NAMALWA (cell line): ENCODE data around the gene FRRS1L.
A peak's percentile ranks its signal among the peaks of the same experiment; 100 is the strongest.

Experiments used
- DNase-seq: peaks from one replicate; pipeline ENCODE4 v3.0.0-alpha.2; 2015; ENCODE audit warnings: low spot score

The FRRS1L gene

GRCh38 chr9:109176386-109176785, 9.3 kb upstream of the FRRS1L start:
- no peak for DNase-seq

GRCh38 chr9:109172935-109173334, 5.9 kb upstream of the FRRS1L start:
- DNase-seq, result no peak

GRCh38 chr9:109171926-109172325, 4.9 kb upstream of the FRRS1L start:
- no peak for DNase-seq

- DNase-seq, result no peak
These were observed 1.1 kb upstream of the FRRS1L start for GRCh38 chr9:109168170-109168569.

- no peak for DNase-seq
These were observed 667 bp upstream of the FRRS1L start for GRCh38 chr9:109167716-109168115.

- no peak for DNase-seq
These were observed 778 bp downstream of the FRRS1L start for GRCh38 chr9:109166171-109166770.

- peak; percentile 47 for DNase-seq
These were observed 3.0 kb downstream of the FRRS1L start for GRCh38 chr9:109164042-109164441.

- no peak for DNase-seq
These were observed 3.9 kb downstream of the FRRS1L start for GRCh38 chr9:109163194-109163593.

GRCh38 chr9:109162677-109163076, 4.4 kb downstream of the FRRS1L start:
- DNase-seq, result no peak

GRCh38 chr9:109161471-109161870, 5.6 kb downstream of the FRRS1L start:
- DNase-seq, result no peak

GRCh38 chr9:109159583-109159982, 7.5 kb downstream of the FRRS1L start:
- no peak for DNase-seq

- no peak for DNase-seq
These were observed 8.4 kb downstream of the FRRS1L start for GRCh38 chr9:109158651-109159050.

GRCh38 chr9:109156708-109157107, 10.3 kb downstream of the FRRS1L start:
- no peak for DNase-seq

GRCh38 chr9:109150925-109151545, 16.0 kb downstream of the FRRS1L start:
- no peak for DNase-seq

GRCh38 chr9:109149722-109150121, 17.3 kb downstream of the FRRS1L start:
- no peak for DNase-seq

GRCh38 chr9:109149089-109149488, 18.0 kb downstream of the FRRS1L start:
- DNase-seq, result no peak

GRCh38 chr9:109145051-109145450, 22.0 kb downstream of the FRRS1L start:
- DNase-seq, result no peak

GRCh38 chr9:109143881-109144562, 23.0 kb downstream of the FRRS1L start:
- peak; percentile 64 for DNase-seq

- DNase-seq, result no peak
These were observed 25.7 kb downstream of the FRRS1L start for GRCh38 chr9:109141375-109141774.

GRCh38 chr9:109139851-109140250, 27.2 kb downstream of the FRRS1L start:
- DNase-seq, result no peak

GRCh38 chr9:109138421-109138820, 28.6 kb downstream of the FRRS1L start:
- no peak for DNase-seq

- DNase-seq, result no peak
These were observed 32.9 kb downstream of the FRRS1L start for GRCh38 chr9:109134167-109134578.

GRCh38 chr9:109133533-109133932, 33.5 kb downstream of the FRRS1L start:
- no peak for DNase-seq
